Left ventricle myocardium inferior (tissue), 1 donor: ENCODE data around the gene OOEP. TPM values are rescaled to one million over a fixed set of nuclear protein-coding genes. Genes with fewer than 3 reads are reported as not detected.

Experiments used
- DNase-seq: peaks from one replicate; pipeline ENCODE4 v3.0.0-alpha.2; 2020
- H3K27ac ChIP-seq: fragments of 200-600 bp; replicated peaks from 2 replicates; pipeline ENCODE4 v1.8.0; 2021
- H3K27me3 ChIP-seq: fragments of 200-600 bp; 2 replicates; pipeline ENCODE4 v1.8.0; 2021; ENCODE audit warnings: low read depth
- H3K36me3 ChIP-seq: fragments of 200-600 bp; 2 replicates; pipeline ENCODE4 v1.8.0; 2021
- H3K4me1 ChIP-seq: fragments of 200-600 bp; 2 replicates; pipeline ENCODE4 v1.8.0; 2021
- H3K4me3 ChIP-seq: fragments of 200-600 bp; 2 replicates; pipeline ENCODE4 v1.8.0; 2021; ENCODE audit warnings: mild to moderate bottlenecking, moderate library complexity
- H3K9me3 ChIP-seq: fragments of 200-600 bp; replicated peaks from 2 replicates; pipeline ENCODE4 v1.8.0; 2021
- CTCF ChIP-seq: fragments of 200-600 bp; IDR thresholded peaks from 2 replicates; pipeline ENCODE4 v1.8.0; 2021; ENCODE audit warnings: antibody characterized with exemption, mild to moderate bottlenecking, borderline replicate concordance
- intact Hi-C: fragments of 100-400 bp; cut with micrococcal nuclease; formaldehyde crosslinking; loops from one replicate; pipeline ENCODE4 v1.11.0; 2022
- total RNA-seq: library from RNA; stranded (reverse); fragmentation: NEBNext Ultra II Directional; extraction: Animal tissue kit (Norgen Biotek cat#: 25700); gene quantifications from one replicate; pipeline ENCODE4 v1.2.1, GENCODE V29; 2021
- donor health status: DM: no; HTN: yes; CAD: no; lungs with severe emphysema.

Gene OOEP
- total RNA-seq, 1 donor from 2014 or later = not detected

- intact Hi-C loops = no loop called here
- no peak for TF ChIP-seq CTCF
- Histone ChIP-seq H3K9me3 (peaks cover 18% of the 10 kb centered on the region), H3K27me3 (no peaks in the 10 kb centered on the region), H3K27ac (no peak overlapping the region), H3K36me3 (no peaks in the 10 kb centered on the region), H3K4me3 (no peak overlapping the region), H3K4me1 (no peaks in the 10 kb centered on the region)
- no peak for DNase-seq
These were observed 2.8 kb upstream of the OOEP start for GRCh38 chr6:73372516-73372915.

GRCh38 chr6:73371984-73372383 lies 2.3 kb upstream of the OOEP start:
- Histone ChIP-seq H3K36me3 (no peaks in the 10 kb centered on the region), H3K27ac (no peak overlapping the region), H3K27me3 (no peaks in the 10 kb centered on the region), H3K4me1 (no peaks in the 10 kb centered on the region), H3K4me3 (no peak overlapping the region), H3K9me3 (peaks cover 18% of the 10 kb centered on the region)
- no peak for DNase-seq
- intact Hi-C loops = no loop called here
- TF ChIP-seq CTCF = no peak

GRCh38 chr6:73369157-73369556 lies 540 bp downstream of the OOEP start:
- Histone ChIP-seq H3K27me3 (peaks cover 11% of the 10 kb centered on the region), H3K9me3 (peaks cover 18% of the 10 kb centered on the region), H3K36me3 (no peaks in the 10 kb centered on the region), H3K4me3 (no peak overlapping the region), H3K4me1 (no peaks in the 10 kb centered on the region), H3K27ac (no peak overlapping the region)
- intact Hi-C loops = no loop called here
- no peak for TF ChIP-seq CTCF
- DNase-seq = no peak

- intact Hi-C loops = no loop called here
- peaks cover 11% of the 10 kb centered on the region for H3K27me3 ChIP-seq
- H3K4me3 ChIP-seq = no peak overlapping the region
- H3K9me3 ChIP-seq = peaks cover 18% of the 10 kb centered on the region
- H3K36me3 ChIP-seq = no peaks in the 10 kb centered on the region
- DNase-seq = no peak
- H3K27ac ChIP-seq = no peak overlapping the region
- H3K4me1 ChIP-seq = no peaks in the 10 kb centered on the region
- no peak for TF ChIP-seq CTCF
These were observed 1.0 kb downstream of the OOEP start for GRCh38 chr6:73368675-73369074.

GRCh38 chr6:73367761-73368355 lies 1.8 kb downstream of the OOEP start:
- no peak for TF ChIP-seq CTCF
- DNase-seq = no peak
- intact Hi-C loops = no loop called here
- peaks cover 11% of the 10 kb centered on the region for H3K27me3 ChIP-seq
- H3K4me1 ChIP-seq = no peaks in the 10 kb centered on the region
- H3K27ac ChIP-seq = no peak overlapping the region
- no peak overlapping the region for H3K4me3 ChIP-seq
- H3K9me3 ChIP-seq = peaks cover 18% of the 10 kb centered on the region
- no peaks in the 10 kb centered on the region for H3K36me3 ChIP-seq

- Histone ChIP-seq H3K4me3 (no peak overlapping the region), H3K36me3 (no peaks in the 10 kb centered on the region), H3K27ac (no peak overlapping the region), H3K27me3 (peaks cover 11% of the 10 kb centered on the region), H3K9me3 (no peaks in the 10 kb centered on the region), H3K4me1 (no peaks in the 10 kb centered on the region)
- intact Hi-C loops = no loop called here
- no peak for TF ChIP-seq CTCF
- no peak for DNase-seq
These were observed 5.1 kb downstream of the OOEP start for GRCh38 chr6:73364549-73364948.
